BJ (cell line): Measurements from ENCODE around the gene PRXL2B. TPM values are rescaled to one million over a fixed set of nuclear protein-coding genes. Genes with fewer than 3 reads are reported as not detected.

ENCODE experiments used
- CTCF ChIA-PET: fragments of 350-600 bp; formaldehyde crosslinking; extraction: SDS; loops from one replicate; lab custom pipeline; 2021; ENCODE audit warnings: antibody characterized with exemption, inconsistent platforms; lab: Yijun Ruan, JAX
- POLR2A ChIA-PET: fragments of 300-600 bp; sonication (Branson Sonifier 250); formaldehyde crosslinking; extraction: SDS; loops from one replicate; lab custom pipeline; 2021; ENCODE audit warnings: antibody characterized with exemption; lab: Charles Lee
- DNase-seq: peaks from one replicate; pipeline ENCODE4 v3.0.0-alpha.2; 2011; ENCODE audit warnings: low read depth
- H3K27me3 ChIP-seq: 2 replicates; pipeline ENCODE4 v1.6.0; 2011; ENCODE audit warnings: low read length; ENCODE audit not compliant: control insufficient read depth, insufficient read depth
- H3K36me3 ChIP-seq: 2 replicates; pipeline ENCODE4 v1.5.1; 2011; ENCODE audit warnings: low read length; ENCODE audit not compliant: control insufficient read depth, insufficient read depth
- H3K4me3 ChIP-seq: 2 replicates; pipeline ENCODE4 v1.5.1; 2011; ENCODE audit warnings: low read depth, mild to moderate bottlenecking, control low read depth, low read length
- polyA plus RNA-seq: library from polyadenylated mRNA; depleted of rRNA; stranded (reverse); fragments of >200 nt; gene quantifications from 2 replicates; pipeline ENCODE4 v1.2.3, GENCODE V29; 2011
- TF ChIP-seq, protein P1 (sequence below): IDR thresholded peaks from 2 replicates; pipeline ENCODE4 v1.5.1; 2011; ENCODE audit warnings: low read depth, mild to moderate bottlenecking, control low read depth, inconsistent platforms, low read length, moderate library complexity; ENCODE audit not compliant: insufficient read depth

PRXL2B gene
- polyA plus RNA-seq, 1 experiment, result 16.1 TPM

DNA sequence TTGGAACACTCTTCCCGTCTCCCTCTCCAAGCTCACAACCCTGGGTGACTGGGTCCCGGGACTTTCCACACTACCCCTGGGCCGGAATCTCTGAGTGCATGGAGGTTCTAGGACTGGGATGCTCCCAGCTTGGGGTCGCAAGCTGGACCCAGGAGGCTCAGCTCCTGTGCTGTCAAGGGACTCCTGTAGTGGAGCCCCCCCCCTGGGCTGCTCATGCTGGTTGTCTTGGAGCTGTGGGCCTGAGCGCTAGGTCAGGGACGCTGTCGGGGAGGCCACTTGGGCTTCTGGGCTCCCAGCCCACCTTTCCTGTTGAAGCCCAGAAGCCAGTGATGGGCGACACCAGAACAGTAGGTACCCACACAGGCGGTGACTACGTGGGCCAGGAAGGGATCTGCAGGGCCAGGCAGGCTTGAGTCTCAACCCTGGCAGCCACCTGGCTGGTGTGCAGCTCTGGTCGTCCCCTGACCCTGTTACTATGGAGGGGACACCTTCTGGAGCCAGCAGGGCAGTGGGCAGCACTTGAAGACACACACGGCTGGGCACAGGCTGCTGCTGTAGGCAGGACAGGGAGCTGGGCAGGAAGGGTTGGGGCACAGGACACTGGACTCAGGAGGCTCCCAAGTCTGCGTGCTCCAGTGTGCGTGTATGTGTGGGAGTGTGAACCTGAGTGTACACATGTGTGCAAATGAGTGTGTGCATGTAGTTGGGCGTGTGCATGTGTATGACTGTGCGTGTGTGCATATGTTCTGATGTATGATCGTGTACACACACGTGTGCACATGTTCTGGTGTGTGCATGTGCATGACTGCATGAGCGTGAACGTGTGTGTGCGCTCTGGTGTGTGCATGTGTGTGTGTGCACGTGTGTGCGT is 43.3 kb downstream of the PRXL2B start:
- POLR2A ChIA-PET, result no interaction called here
- no peak for DNase-seq
- no peak overlapping the region for H3K4me3 ChIP-seq
- TF ChIP-seq, protein P1, sequence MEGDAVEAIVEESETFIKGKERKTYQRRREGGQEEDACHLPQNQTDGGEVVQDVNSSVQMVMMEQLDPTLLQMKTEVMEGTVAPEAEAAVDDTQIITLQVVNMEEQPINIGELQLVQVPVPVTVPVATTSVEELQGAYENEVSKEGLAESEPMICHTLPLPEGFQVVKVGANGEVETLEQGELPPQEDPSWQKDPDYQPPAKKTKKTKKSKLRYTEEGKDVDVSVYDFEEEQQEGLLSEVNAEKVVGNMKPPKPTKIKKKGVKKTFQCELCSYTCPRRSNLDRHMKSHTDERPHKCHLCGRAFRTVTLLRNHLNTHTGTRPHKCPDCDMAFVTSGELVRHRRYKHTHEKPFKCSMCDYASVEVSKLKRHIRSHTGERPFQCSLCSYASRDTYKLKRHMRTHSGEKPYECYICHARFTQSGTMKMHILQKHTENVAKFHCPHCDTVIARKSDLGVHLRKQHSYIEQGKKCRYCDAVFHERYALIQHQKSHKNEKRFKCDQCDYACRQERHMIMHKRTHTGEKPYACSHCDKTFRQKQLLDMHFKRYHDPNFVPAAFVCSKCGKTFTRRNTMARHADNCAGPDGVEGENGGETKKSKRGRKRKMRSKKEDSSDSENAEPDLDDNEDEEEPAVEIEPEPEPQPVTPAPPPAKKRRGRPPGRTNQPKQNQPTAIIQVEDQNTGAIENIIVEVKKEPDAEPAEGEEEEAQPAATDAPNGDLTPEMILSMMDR, result no peak
- peaks cover 7% of the 10 kb centered on the region for H3K27me3 ChIP-seq
- CTCF ChIA-PET, result no interaction called here
- H3K36me3 ChIP-seq, result no peaks in the 10 kb centered on the region

DNA sequence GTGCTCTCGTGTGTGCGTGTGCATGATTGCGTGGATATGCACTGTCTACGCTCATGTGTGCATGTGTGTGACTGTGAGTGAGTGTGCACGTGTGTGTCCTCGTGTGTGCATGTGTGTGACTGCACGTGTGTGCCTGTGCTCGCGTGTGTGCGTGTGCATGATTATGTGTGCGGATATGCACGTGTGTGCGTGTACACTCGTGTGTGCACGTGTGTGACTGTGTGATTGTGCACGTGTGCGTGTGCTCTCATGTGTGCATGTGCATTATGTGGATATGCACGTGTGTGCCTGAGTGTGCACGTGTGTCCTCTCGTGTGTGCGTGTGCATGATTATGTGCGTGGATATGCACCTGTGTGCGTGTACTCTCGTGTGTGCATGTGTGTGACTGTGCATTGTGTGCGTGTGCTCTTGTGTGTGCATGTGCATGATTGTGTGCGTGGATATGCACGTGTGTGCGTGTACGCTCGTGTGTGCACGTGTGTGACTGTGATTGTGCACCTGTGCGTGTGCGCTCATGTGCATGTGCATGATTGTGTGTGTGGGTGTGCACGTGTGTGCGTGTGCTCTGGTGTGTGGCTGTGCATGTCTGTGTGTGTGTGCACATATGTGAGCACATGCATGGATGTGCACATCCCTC is 44.0 kb downstream of the PRXL2B start:
- no peak for DNase-seq
- Histone ChIP-seq H3K27me3 (peaks cover 7% of the 10 kb centered on the region), H3K4me3 (no peak overlapping the region), H3K36me3 (no peaks in the 10 kb centered on the region)
- ChIA-PET POLR2A (no interaction called here), CTCF (no interaction called here)
- TF ChIP-seq, protein P1, result no peak

DNA sequence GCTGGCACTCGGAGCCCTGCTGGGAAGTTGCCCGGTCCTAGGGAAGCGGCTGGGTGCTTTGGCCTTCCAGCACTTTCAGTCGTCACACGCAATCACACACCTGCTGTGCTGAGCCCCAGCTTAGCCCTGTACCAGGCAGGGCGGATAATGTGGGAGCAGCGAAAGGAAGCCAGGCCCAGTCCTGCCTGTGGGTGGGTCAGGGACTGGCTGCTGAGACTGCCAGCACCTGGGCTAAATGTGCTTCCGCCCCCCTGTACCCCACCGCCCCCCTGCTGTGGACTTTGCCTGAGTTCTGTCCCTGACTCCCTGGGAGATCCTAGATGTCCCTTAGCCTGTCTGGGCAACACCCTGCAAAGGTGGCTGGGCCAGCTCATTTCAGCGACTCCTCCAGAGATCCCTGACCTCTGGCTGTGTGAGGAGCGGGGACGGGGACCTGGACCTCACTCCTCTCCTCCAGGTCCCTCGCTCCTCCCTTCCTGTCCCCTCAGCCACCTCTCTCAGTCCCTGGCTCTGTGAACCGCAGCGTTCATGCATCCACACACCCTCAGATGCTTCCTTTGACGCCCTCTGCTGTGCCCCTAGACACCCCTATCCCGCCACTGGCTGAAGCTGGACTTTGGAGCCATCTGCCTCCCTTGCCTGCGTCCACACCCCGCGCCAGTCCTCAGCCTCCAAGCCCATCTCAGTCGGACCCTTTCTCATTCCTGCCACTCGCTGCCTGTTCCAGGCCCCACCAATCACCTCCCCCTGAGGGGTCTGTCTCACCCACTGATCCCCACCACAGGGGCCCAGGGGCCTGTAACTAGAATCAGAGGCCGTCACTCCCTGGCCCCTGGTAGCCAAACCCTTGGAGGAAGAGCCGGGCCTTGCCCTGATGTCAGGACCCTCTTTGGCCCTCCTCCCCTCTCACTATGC is 44.8 kb downstream of the PRXL2B start:
- Histone ChIP-seq H3K36me3 (no peaks in the 10 kb centered on the region), H3K27me3 (peaks cover 7% of the 10 kb centered on the region), H3K4me3 (no peak overlapping the region)
- ChIA-PET CTCF (no interaction called here), POLR2A (no interaction called here)
- no peak for DNase-seq
- TF ChIP-seq, protein P1, result no peak

DNA sequence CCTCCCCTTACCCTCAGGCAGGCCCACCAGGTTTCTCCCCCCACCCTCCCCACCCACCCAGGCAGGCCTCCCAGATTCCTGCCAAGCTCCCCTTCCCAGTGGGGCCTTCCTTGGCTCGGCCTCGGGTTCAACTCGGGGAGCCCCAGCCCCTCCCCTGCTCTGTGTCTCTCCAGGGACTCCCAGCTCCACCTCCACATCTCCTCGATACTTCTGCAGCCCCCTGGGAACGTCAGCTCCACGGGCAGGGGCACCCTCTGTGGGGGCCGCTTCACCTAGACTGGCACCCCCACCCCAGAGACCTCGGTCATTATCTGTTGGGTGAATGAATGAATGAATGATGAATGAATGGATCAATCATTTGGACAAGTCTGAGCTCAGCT is 45.5 kb downstream of the PRXL2B start:
- H3K4me3 ChIP-seq, result no peak overlapping the region
- DNase-seq, result no peak
- TF ChIP-seq, protein P1, result no peak
- H3K27me3 ChIP-seq, result peaks cover 7% of the 10 kb centered on the region
- ChIA-PET CTCF (no interaction called here), POLR2A (no interaction called here)
- no peaks in the 10 kb centered on the region for H3K36me3 ChIP-seq
